PC-3 (cell line): ENCODE measurements around the gene HLF.

Experiments used
- CTCF ChIP-seq: fragments of 300-600 bp; sonication (generic); conservative IDR thresholded peaks from 2 replicates; pipeline ENCODE4 v1.5.1; 2017; ENCODE audit warnings: antibody characterized with exemption, low read depth, mild to moderate bottlenecking, low read length
- EZH2 ChIP-seq: fragments of 300-600 bp; sonication (generic); IDR thresholded peaks from one replicate; pipeline ENCODE4 v1.6.1; 2017; ENCODE audit warnings: antibody characterized with exemption, mild to moderate bottlenecking, low read length; ENCODE audit not compliant: unreplicated experiment
- EZH2phosphoT487 ChIP-seq: fragments of 300-600 bp; sonication (generic); IDR thresholded peaks from 2 replicates; pipeline ENCODE4 v1.6.1; 2018; ENCODE audit warnings: mild to moderate bottlenecking, antibody characterized with exemption, low read length, borderline replicate concordance

- TF ChIP-seq CTCF (no peak), EZH2 (no peak), EZH2phosphoT487 (no peak)
Measured at GRCh38 chr17:55318715-55319487, 54.1 kb downstream of the HLF start.
